Hippocampal formation (tissue), 2 donors: ENCODE measurements around the gene FBLN1.
"Not testable (repeated sequence)": the region's sequence is repeated elsewhere in the genome, so short reads cannot be mapped to it uniquely, and the experiment has no call there.

ENCODE experiments used
- DNase-seq, 2 donors: peaks; one replicate each; lab custom pipeline; 2025; lab: John Stamatoyannopoulos, UW

The FBLN1 gene, protein sequence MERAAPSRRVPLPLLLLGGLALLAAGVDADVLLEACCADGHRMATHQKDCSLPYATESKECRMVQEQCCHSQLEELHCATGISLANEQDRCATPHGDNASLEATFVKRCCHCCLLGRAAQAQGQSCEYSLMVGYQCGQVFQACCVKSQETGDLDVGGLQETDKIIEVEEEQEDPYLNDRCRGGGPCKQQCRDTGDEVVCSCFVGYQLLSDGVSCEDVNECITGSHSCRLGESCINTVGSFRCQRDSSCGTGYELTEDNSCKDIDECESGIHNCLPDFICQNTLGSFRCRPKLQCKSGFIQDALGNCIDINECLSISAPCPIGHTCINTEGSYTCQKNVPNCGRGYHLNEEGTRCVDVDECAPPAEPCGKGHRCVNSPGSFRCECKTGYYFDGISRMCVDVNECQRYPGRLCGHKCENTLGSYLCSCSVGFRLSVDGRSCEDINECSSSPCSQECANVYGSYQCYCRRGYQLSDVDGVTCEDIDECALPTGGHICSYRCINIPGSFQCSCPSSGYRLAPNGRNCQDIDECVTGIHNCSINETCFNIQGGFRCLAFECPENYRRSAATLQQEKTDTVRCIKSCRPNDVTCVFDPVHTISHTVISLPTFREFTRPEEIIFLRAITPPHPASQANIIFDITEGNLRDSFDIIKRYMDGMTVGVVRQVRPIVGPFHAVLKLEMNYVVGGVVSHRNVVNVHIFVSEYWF

GRCh38 chr22:45502215-45503049 is at the start of gene FBLN1:
Gene FBLN1, plus strand, starts transcription at chr22:45502883. Its CDS starts 103 bp downstream, at chr22:45502986.
- DNase-seq = no peak

- no peak for DNase-seq
Measured at GRCh38 chr22:45453764-45454163, 48.9 kb upstream of the FBLN1 start.

DNA sequence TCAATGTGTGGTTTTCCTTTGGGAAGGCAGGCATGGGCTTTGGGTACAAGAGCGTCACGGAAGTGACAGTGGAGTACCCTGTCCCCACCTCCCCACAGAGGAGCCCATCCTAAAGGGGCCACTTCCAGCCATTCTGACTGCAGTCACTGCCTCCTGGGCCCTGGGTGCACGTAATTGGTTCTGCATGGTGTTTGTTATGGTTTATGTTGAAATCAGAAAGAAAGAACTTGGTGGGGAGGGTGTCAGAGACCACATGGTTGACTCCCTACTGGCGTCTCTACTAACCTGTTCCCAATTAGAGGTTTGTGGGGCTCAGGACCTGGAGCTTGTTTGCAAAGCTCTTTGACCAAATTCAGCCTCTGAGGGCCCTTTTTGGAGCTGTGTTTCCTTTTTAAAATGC is 48.4 kb upstream of the FBLN1 start:
- no peak for DNase-seq

- DNase-seq = no peak
Measured at GRCh38 chr22:45455212-45455611, 47.5 kb upstream of the FBLN1 start.

DNA sequence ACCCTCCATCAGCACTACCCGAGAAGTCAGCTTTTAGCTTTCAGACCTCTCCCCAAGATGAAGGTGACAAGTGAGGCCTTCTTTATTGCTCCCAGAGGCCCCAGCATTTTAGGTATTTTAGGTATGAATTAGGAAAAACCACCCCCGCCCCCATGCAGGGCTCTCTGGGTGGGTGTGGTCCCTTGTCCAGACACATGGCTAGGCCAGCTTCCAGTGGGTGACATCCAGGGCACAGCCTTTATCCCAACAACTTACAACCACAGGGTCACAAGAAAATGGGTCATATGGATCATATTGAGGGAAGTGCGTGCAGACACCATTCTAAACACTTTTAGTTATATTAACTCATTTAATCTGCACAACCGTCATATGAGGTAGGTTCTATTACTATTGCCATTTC is 47.1 kb upstream of the FBLN1 start:
- DNase-seq = no peak

- DNase-seq = no peak
Measured at GRCh38 chr22:45456811-45457210, 45.9 kb upstream of the FBLN1 start.

DNA sequence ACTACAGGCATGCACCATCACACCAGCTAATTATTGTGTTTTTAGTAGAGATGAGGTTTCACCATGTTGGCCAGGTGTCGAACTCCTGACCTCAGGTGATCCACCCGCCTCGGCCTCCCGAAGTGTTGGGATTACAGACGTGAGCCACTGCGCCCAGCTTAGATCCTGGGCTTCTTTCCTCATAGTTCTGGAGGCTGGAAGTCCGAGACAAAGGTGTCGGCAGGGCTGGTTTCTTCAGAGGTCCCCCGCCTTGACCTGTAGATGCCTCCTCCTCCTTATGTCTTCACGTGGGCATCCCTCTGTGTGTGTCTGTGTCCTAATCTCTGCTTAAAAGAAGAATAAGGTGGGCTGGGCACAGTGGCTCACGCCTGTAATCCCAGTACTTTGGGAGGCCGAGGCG is 44.2 kb upstream of the FBLN1 start:
- no peak for DNase-seq

DNA sequence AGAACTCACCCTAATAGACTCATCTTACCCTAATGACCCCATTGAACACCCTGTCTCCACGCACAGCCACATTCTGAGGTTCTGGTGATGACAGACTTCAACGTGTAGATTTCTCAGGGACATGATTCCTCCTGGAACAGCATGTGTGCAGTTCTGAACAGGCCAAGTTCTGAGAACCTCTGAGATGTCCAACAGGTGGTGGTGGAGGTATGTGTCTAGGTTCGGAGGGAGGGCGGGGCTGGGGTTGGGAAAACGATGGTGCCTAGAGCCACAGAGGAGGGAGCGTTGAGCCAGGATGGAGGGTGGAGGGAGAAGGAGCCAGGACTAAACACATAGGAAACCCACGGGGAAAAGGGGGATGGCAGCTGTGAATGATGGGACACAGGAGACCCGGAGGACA is 43.4 kb upstream of the FBLN1 start:
- no peak for DNase-seq

- no peak for DNase-seq
Measured at GRCh38 chr22:45460288-45461109, 42.2 kb upstream of the FBLN1 start.

- DNase-seq = no peak
Measured at GRCh38 chr22:45462034-45462655, 40.5 kb upstream of the FBLN1 start.

DNA sequence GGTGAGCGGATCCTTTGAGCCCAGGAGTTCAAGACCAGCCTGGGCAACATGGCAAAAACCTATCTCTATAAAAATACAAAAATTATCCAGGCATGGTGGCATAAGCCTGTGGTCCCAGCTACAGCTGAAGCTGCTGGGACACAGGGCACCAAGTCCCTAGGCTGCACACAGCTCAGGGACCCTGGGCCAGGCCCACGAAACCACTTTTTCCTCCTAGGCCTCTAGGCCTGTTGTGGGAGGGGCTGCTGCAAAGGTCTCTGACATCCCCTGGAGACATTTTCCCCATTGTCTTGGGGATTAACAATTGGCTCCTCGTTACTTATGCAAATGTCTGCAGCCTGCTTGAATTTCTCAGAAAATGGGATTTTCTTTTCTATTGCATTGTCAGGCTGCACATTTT is 39.0 kb upstream of the FBLN1 start:
- not testable (repeated sequence) for DNase-seq

GRCh38 chr22:45465633-45466032 is 37.0 kb upstream of the FBLN1 start:
- no peak for DNase-seq

- no peak for DNase-seq
Measured at GRCh38 chr22:45468872-45469271, 33.8 kb upstream of the FBLN1 start.

DNA sequence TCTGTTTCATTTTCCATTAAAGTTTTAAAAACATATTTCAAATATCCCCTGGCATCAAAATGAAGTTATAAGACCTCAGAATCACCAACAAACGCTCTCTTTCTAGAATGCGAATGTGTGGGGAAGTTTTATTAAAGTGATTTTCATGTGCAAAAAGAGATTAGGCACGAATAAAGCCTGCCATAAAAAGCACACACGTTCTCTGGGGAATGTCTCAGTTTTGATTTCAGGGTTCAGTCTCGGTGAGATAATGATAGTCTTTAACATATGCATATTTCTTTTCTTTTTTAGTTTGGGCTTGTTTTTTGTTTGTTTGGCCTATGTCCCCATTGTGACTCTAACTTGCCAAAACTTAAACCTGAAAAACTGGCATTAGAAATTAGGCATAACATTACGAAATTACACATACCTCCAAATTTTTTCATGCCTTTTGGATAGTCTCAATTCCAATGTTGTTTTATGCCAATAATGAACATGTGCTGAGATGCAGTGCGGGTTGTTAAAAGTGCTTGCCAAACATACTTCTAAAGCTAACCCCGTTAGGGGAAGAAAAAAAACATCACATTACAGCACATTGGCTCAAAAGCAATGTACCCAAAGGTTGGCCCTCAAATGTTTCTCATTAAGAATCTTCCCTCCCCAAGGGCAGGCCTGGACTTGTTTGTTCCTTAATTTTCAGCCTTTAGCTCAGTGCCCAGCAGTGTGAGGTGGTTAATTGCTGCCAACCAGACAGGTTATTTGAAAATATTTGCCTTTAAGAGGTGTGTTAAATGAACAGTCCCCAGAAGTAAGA is 33.2 kb upstream of the FBLN1 start:
- DNase-seq = no peak

DNA sequence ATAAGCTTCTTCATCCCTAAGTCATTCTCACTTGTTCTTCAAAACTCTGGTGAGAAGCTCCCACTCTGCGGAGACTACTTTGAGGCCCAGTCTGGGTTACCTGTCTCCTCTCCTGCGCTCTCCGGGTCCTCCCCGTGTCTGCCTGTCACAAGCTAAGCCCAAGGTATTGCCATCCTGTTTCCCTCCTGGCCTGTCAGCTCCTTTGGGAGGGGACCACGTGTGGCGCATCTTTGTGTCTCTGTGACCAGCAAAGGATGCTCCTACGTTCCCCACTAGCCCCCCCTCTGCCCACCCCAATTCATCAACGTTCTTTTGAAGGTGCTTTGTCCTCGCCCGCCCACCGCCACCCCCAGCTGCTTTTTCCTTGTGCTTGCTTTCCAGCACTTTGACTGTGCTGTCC is 31.8 kb upstream of the FBLN1 start:
- no peak for DNase-seq

DNA sequence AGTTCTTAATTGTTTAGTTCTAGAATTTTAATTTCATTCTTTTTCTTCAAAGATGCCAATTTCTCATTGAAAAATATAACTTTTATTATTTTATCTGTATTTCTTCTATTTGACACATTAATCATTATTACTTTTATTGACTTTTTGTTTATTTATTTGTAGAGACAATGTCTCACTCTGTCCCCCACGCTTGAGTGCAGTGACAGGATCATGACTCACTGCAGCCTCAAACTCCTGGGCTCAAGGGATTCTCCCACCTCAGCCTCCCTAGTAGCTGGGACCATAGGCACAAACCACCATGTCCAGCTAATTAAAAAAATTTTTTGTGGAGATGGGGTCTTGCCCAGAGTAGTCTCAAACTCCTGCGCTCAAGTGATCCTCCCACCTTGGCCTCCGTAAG is 30.3 kb upstream of the FBLN1 start:
- DNase-seq = no peak

DNA sequence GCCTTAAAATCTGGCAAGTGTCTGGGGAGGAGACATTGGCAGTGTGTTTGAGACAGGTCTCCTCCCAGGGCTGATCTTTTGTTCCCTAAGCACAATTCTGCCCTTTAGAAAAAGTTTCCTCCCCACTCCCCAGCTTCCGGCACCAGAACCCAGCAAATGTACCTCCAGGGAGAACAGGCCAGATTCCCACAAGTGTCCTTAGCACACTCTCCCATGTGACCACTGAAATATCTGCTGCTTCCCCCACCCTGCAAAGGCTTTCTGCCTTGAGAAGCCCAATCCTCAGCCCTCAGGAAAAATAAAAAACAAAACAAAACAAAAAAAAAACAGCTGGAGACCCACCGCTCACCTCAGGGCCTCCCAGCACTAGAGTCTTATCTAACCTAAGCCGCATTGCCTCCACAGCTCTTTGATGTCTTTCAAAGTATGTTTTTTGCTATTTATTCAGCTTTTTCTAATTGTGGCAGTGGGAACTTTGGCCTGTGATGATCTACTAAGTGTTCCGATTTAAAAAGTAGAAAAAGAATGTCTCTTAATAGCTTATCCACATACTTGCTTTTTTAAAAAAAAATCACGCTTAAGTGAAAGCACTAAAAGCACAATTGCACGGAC is 29.0 kb upstream of the FBLN1 start:
- DNase-seq = no peak

GRCh38 chr22:45475063-45475747 is 27.5 kb upstream of the FBLN1 start:
- DNase-seq = no peak

DNA sequence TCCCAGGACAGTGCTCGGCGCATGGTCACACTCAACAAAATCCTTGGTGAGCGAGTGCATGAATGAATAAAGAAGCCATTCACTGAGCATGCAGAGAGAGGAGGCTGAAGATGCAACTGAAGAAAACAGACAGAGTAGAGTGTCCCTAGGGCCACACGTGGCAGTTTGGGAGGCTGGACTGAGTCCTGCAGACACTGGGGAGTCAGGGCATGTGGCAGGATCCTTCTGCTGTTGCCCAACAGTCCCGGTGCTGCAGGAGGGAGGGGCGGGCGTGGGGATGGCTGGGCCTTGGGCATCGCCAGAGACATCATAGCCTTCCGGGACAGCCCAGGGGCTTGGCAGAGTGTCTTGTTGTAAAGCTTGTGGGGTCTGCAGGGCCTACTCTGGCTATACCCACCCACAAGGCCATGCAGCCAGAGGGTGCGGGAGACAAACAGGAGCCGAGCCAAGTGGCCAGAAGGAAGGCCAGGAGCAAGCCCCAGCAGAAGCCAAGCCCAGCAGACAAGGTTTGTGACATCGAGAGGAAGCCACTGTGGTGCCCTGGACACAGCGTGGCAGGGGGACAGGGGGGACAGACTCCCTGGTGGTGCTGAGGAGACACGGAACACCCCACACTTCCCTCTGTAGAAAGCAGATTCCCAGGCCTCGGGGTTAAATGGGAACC is 26.7 kb upstream of the FBLN1 start:
- no peak for DNase-seq
